ENCODE data around the gene NRG4. TPM values are rescaled to one million over a fixed set of nuclear protein-coding genes. Genes with fewer than 3 reads are reported as not detected.
"Not testable (repeated sequence)": the region's sequence is repeated elsewhere in the genome, so short reads cannot be mapped to it uniquely, and the experiment has no call there.

NRG4 gene
- total RNA-seq, 1 donor from 2014 or later = not detected

GRCh38 chr15:76038512-76038911, 26.3 kb upstream of the NRG4 start:
- H3K4me1 ChIP-seq (ENCODE audit: control insufficient read depth in 3 of 3, insufficient read depth in 3 of 3, low read length in 3 of 3) = no peaks in the 10 kb centered on the region
- no peaks in the 10 kb centered on the region for H3K27me3 ChIP-seq (ENCODE audit: control insufficient read depth in 3 of 3, insufficient read depth in 3 of 3, low read length in 3 of 3)
- peaks cover 0 to 3% (median 0%) of the 10 kb centered on the region in 3 donors for H3K9me3 ChIP-seq (ENCODE audit: control insufficient read depth in 3 of 3, low read length in 3 of 3)
- H3K36me3 ChIP-seq (ENCODE audit: control insufficient read depth in 3 of 3, insufficient read depth in 3 of 3, low read length in 3 of 3) = peaks cover 0 to 2% (median 0%) of the 10 kb centered on the region in 3 donors
- no peak overlapping the region for H3K27ac ChIP-seq (ENCODE audit: low read depth, low read length)
- H3K4me3 ChIP-seq (ENCODE audit: low read length in 3 of 3) = no peak overlapping the region
- no peak overlapping the region for H3K9ac ChIP-seq (ENCODE audit: low read depth in 1 of 3, low read length in 3 of 3)

GRCh38 chr15:76035593-76035992, 23.4 kb upstream of the NRG4 start:
- Histone ChIP-seq H3K36me3 (ENCODE audit: control insufficient read depth in 3 of 3, insufficient read depth in 3 of 3, low read length in 3 of 3) (peaks cover 0 to 2% (median 0%) of the 10 kb centered on the region in 3 donors), H3K9me3 (ENCODE audit: control insufficient read depth in 3 of 3, low read length in 3 of 3) (peaks cover 0 to 3% (median 0%) of the 10 kb centered on the region in 3 donors), H3K27ac (ENCODE audit: low read depth, low read length) (no peak overlapping the region), H3K4me3 (ENCODE audit: low read length in 3 of 3) (no peak overlapping the region), H3K9ac (ENCODE audit: low read depth in 1 of 3, low read length in 3 of 3) (no peak overlapping the region), H3K27me3 (ENCODE audit: control insufficient read depth in 3 of 3, insufficient read depth in 3 of 3, low read length in 3 of 3) (no peaks in the 10 kb centered on the region), H3K4me1 (ENCODE audit: control insufficient read depth in 3 of 3, insufficient read depth in 3 of 3, low read length in 3 of 3) (no peaks in the 10 kb centered on the region)

GRCh38 chr15:76034111-76034510, 21.9 kb upstream of the NRG4 start:
- Histone ChIP-seq H3K4me3 (ENCODE audit: low read length in 3 of 3) (no peak overlapping the region), H3K9ac (ENCODE audit: low read depth in 1 of 3, low read length in 3 of 3) (no peak overlapping the region), H3K36me3 (ENCODE audit: control insufficient read depth in 3 of 3, insufficient read depth in 3 of 3, low read length in 3 of 3) (peaks cover 0 to 2% (median 0%) of the 10 kb centered on the region in 3 donors), H3K27me3 (ENCODE audit: control insufficient read depth in 3 of 3, insufficient read depth in 3 of 3, low read length in 3 of 3) (no peaks in the 10 kb centered on the region), H3K4me1 (ENCODE audit: control insufficient read depth in 3 of 3, insufficient read depth in 3 of 3, low read length in 3 of 3) (no peaks in the 10 kb centered on the region), H3K9me3 (ENCODE audit: control insufficient read depth in 3 of 3, low read length in 3 of 3) (peaks cover 0 to 2% (median 0%) of the 10 kb centered on the region in 3 donors), H3K27ac (ENCODE audit: low read depth, low read length) (no peak overlapping the region)

DNA sequence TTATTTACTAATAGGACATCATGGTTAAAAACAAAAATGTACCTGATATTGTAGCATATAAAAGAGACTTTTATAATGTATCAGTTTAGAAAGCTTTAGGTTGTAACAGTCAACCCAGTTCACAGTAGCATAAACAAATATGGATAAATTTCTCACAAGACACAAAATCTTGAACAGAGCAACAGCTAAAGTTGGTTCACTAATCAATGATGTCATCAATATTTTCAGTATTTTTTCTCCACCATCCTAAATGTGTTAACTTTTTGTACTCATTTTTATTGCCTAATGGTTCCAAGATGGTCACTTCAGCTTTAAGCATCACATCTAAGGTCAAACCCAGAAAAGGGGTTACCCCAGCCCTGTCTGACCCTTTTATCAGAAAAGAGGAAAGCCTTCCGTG, 21.2 kb upstream of the NRG4 start:
- no peaks in the 10 kb centered on the region for H3K27me3 ChIP-seq (ENCODE audit: control insufficient read depth in 3 of 3, insufficient read depth in 3 of 3, low read length in 3 of 3)
- H3K9ac ChIP-seq (ENCODE audit: low read depth in 1 of 3, low read length in 3 of 3) = no peak overlapping the region
- H3K4me3 ChIP-seq (ENCODE audit: low read length in 3 of 3) = no peak overlapping the region

GRCh38 chr15:76032046-76032445, 19.8 kb upstream of the NRG4 start:
- Histone ChIP-seq H3K27ac (ENCODE audit: low read depth, low read length) (no peak overlapping the region), H3K27me3 (ENCODE audit: control insufficient read depth in 3 of 3, insufficient read depth in 3 of 3, low read length in 3 of 3) (no peaks in the 10 kb centered on the region), H3K4me3 (ENCODE audit: low read length in 3 of 3) (no peak overlapping the region), H3K9ac (ENCODE audit: low read depth in 1 of 3, low read length in 3 of 3) (no peak overlapping the region), H3K4me1 (ENCODE audit: control insufficient read depth in 3 of 3, insufficient read depth in 3 of 3, low read length in 3 of 3) (no peaks in the 10 kb centered on the region), H3K9me3 (ENCODE audit: control insufficient read depth in 3 of 3, low read length in 3 of 3) (no peaks in the 10 kb centered on the region), H3K36me3 (ENCODE audit: control insufficient read depth in 3 of 3, insufficient read depth in 3 of 3, low read length in 3 of 3) (no peaks in the 10 kb centered on the region)

More for the DNA sequence above, 21.2 kb upstream of the NRG4 start:
- Histone ChIP-seq H3K27ac (ENCODE audit: low read depth, low read length) (no peak overlapping the region), H3K9me3 (ENCODE audit: control insufficient read depth in 3 of 3, low read length in 3 of 3) (no peaks in the 10 kb centered on the region), H3K36me3 (ENCODE audit: control insufficient read depth in 3 of 3, insufficient read depth in 3 of 3, low read length in 3 of 3) (no peaks in the 10 kb centered on the region), H3K4me1 (ENCODE audit: control insufficient read depth in 3 of 3, insufficient read depth in 3 of 3, low read length in 3 of 3) (no peaks in the 10 kb centered on the region)

DNA sequence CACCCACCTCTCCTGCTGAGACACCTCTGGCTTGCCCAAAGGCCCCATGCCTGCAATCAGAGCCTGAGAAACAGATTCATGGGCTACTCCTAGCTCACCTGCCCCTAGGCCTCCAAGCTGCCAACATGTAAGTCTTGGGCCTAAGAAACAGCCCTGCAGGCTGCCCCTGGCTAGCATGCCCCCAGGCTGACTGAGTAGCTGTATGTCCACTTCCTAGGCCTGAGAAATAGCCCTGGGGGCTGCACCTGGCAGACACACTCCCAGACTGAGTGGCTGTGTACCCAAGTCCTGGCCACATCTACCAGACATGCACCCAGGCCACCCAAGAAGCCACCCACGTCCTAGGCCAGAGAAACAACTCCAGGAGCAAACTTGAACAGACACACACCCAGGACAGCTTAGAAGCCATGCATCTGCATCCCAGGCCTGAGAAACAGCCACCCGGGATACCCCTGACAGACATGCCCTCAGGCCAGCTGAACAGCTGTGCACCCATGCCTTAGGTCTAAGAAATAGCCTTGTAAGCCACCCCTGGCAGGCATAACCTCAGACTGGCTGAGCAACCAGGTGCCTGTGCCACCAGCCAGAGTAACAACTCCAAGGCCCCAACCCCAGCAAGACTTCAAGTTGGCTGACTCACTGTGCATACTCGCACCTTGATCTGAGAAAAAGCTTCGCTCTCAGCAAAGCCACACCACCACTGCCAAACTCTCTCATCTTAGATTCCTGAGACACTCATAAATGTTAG, 12.0 kb upstream of the NRG4 start:
- no peaks in the 10 kb centered on the region for H3K36me3 ChIP-seq (ENCODE audit: control insufficient read depth in 3 of 3, insufficient read depth in 3 of 3, low read length in 3 of 3)
- H3K27me3 ChIP-seq (ENCODE audit: control insufficient read depth in 3 of 3, insufficient read depth in 3 of 3, low read length in 3 of 3) = peaks cover 0 to 4% (median 1%) of the 10 kb centered on the region in 3 donors
- H3K9ac ChIP-seq (ENCODE audit: low read depth in 1 of 3, low read length in 3 of 3) = no peak overlapping the region
- no peaks in the 10 kb centered on the region for H3K4me1 ChIP-seq (ENCODE audit: control insufficient read depth in 3 of 3, insufficient read depth in 3 of 3, low read length in 3 of 3)
- H3K4me3 ChIP-seq (ENCODE audit: low read length in 3 of 3) = no peak overlapping the region
- no peak overlapping the region for H3K27ac ChIP-seq (ENCODE audit: low read depth, low read length)
- H3K9me3 ChIP-seq (ENCODE audit: control insufficient read depth in 3 of 3, low read length in 3 of 3) = peaks cover 0 to 7% (median 3%) of the 10 kb centered on the region in 3 donors

- H3K4me1 ChIP-seq (ENCODE audit: control insufficient read depth in 3 of 3, insufficient read depth in 3 of 3, low read length in 3 of 3); H3K9me3 ChIP-seq (ENCODE audit: control insufficient read depth in 3 of 3, low read length in 3 of 3); H3K36me3 ChIP-seq (ENCODE audit: control insufficient read depth in 3 of 3, insufficient read depth in 3 of 3, low read length in 3 of 3); H3K4me3 ChIP-seq (ENCODE audit: low read length in 3 of 3); H3K27me3 ChIP-seq (ENCODE audit: control insufficient read depth in 3 of 3, insufficient read depth in 3 of 3, low read length in 3 of 3); H3K9ac ChIP-seq (ENCODE audit: low read depth in 1 of 3, low read length in 3 of 3); H3K27ac ChIP-seq (ENCODE audit: low read depth, low read length): not testable (repeated sequence)
Measured at GRCh38 chr15:76013470-76013869, 1.2 kb upstream of the NRG4 start.

- Histone ChIP-seq H3K27ac (ENCODE audit: low read depth, low read length) (no peak overlapping the region), H3K9me3 (ENCODE audit: control insufficient read depth in 3 of 3, low read length in 3 of 3) (no peaks in the 10 kb centered on the region), H3K9ac (ENCODE audit: low read depth in 1 of 3, low read length in 3 of 3) (no peak overlapping the region), H3K4me1 (ENCODE audit: control insufficient read depth in 3 of 3, insufficient read depth in 3 of 3, low read length in 3 of 3) (no peaks in the 10 kb centered on the region), H3K4me3 (ENCODE audit: low read length in 3 of 3) (no peak overlapping the region), H3K36me3 (ENCODE audit: control insufficient read depth in 3 of 3, insufficient read depth in 3 of 3, low read length in 3 of 3) (no peaks in the 10 kb centered on the region), H3K27me3 (ENCODE audit: control insufficient read depth in 3 of 3, insufficient read depth in 3 of 3, low read length in 3 of 3) (no peaks in the 10 kb centered on the region)
Measured at GRCh38 chr15:76010613-76011012, 1.6 kb downstream of the NRG4 start.

DNA sequence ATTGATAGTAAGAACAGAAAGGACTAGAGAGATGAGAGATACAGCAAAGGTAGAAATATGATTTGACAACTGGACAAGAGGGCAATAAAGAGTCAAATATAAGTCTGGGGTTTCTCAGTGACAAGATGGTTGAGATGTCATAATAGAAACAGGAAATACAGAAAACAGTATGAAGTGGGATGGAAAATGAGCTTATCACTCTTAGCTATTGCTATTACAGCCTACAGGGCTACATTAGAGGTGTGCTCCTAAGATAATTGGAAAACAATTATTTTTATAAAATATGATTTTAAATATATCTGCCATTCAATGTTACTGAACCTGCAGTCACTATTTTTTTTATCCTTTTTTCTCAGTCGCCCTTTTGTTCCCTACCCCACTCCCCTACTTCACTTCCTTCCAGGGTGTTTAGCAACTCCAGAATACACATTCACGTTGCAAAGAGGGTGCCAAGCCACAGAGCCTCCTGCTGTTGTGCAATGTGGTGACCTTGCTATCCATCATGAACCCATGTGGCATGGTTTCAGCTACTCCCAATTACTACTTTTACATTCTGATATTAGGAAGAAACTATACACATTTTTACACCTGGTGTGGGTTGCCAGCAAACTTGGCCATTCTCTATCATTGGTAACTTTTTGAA, 6.0 kb downstream of the NRG4 start:
- Histone ChIP-seq H3K27me3 (ENCODE audit: control insufficient read depth in 3 of 3, insufficient read depth in 3 of 3, low read length in 3 of 3) (no peaks in the 10 kb centered on the region), H3K4me1 (ENCODE audit: control insufficient read depth in 3 of 3, insufficient read depth in 3 of 3, low read length in 3 of 3) (no peaks in the 10 kb centered on the region), H3K4me3 (ENCODE audit: low read length in 3 of 3) (no peak overlapping the region), H3K9me3 (ENCODE audit: control insufficient read depth in 3 of 3, low read length in 3 of 3) (no peaks in the 10 kb centered on the region), H3K36me3 (ENCODE audit: control insufficient read depth in 3 of 3, insufficient read depth in 3 of 3, low read length in 3 of 3) (no peaks in the 10 kb centered on the region), H3K27ac (ENCODE audit: low read depth, low read length) (no peak overlapping the region), H3K9ac (ENCODE audit: low read depth in 1 of 3, low read length in 3 of 3) (no peak overlapping the region)

- Histone ChIP-seq H3K4me3 (ENCODE audit: low read length in 3 of 3) (no peak overlapping the region), H3K9ac (ENCODE audit: low read depth in 1 of 3, low read length in 3 of 3) (no peak overlapping the region), H3K4me1 (ENCODE audit: control insufficient read depth in 3 of 3, insufficient read depth in 3 of 3, low read length in 3 of 3) (no peaks in the 10 kb centered on the region), H3K36me3 (ENCODE audit: control insufficient read depth in 3 of 3, insufficient read depth in 3 of 3, low read length in 3 of 3) (no peaks in the 10 kb centered on the region), H3K27ac (ENCODE audit: low read depth, low read length) (no peak overlapping the region), H3K27me3 (ENCODE audit: control insufficient read depth in 3 of 3, insufficient read depth in 3 of 3, low read length in 3 of 3) (no peaks in the 10 kb centered on the region), H3K9me3 (ENCODE audit: control insufficient read depth in 3 of 3, low read length in 3 of 3) (no peaks in the 10 kb centered on the region)
Measured at GRCh38 chr15:76003364-76003763, 8.9 kb downstream of the NRG4 start.

Measured in skeletal muscle tissue (tissue), 4 donors.